IMR-90 (cell line): ENCODE measurements around the gene LRRC4C. TPM values are rescaled to one million over a fixed set of nuclear protein-coding genes. Genes with fewer than 3 reads are reported as not detected.

Experiments used
- ATAC-seq: fragments of 200-7000 bp; cut with Tn5 transposase; 2 replicates; pipeline ENCODE4 v1.9.1; 2020; ENCODE audit warnings: low read depth, mild to moderate bottlenecking, moderate library complexity
- BruUV-seq: library from RNA; stranded (reverse); fragments of 400-500 nt; replicated peaks from 2 replicates; lab custom pipeline; 2021; lab: Mats Ljungman, UMichigan
- CTCF ChIA-PET: fragments of 300-600 bp; formaldehyde crosslinking; extraction: SDS; loops from one replicate; lab custom pipeline; 2021; ENCODE audit warnings: antibody characterized with exemption; lab: Yijun Ruan, JAX
- POLR2A ChIA-PET: fragments of 300-600 bp; sonication (Branson Sonifier 250); formaldehyde crosslinking; loops from one replicate; lab custom pipeline; 2022; ENCODE audit warnings: antibody characterized with exemption; ENCODE audit not compliant: unreplicated experiment; lab: Charles Lee
- DNase-seq: peaks from one replicate; pipeline ENCODE4 v3.0.0; 2013
- H2AFZ ChIP-seq: replicated peaks from 2 replicates; pipeline ENCODE3; 2013; ENCODE audit warnings: low read length, mild to moderate bottlenecking; ENCODE audit not compliant: poor library complexity
- H2AK5ac ChIP-seq: 2 replicates; pipeline ENCODE4 v1.6.1; 2013; ENCODE audit warnings: low read depth, low read length, inconsistent platforms
- H2AK9ac ChIP-seq: replicated peaks from 2 replicates; pipeline ENCODE3; 2013; ENCODE audit warnings: mild to moderate bottlenecking, low read depth, low read length, moderate library complexity; ENCODE audit not compliant: poor library complexity
- H2BK120ac ChIP-seq: 2 replicates; pipeline ENCODE4 v1.6.1; 2013; ENCODE audit warnings: low read depth, low read length, inconsistent platforms
- H2BK15ac ChIP-seq: 3 replicates; pipeline ENCODE4 v1.6.1; 2013; ENCODE audit warnings: low read depth, low read length, inconsistent platforms
- H2BK20ac ChIP-seq: 2 replicates; pipeline ENCODE4 v1.6.1; 2013; ENCODE audit warnings: low read depth, mild to moderate bottlenecking, inconsistent platforms, low read length, moderate library complexity
- H2BK5ac ChIP-seq: 2 replicates; pipeline ENCODE4 v1.6.1; 2013; ENCODE audit warnings: mild to moderate bottlenecking, low read depth, low read length, inconsistent platforms; ENCODE audit not compliant: poor library complexity, severe bottlenecking
- H3K14ac ChIP-seq: replicated peaks from 2 replicates; pipeline ENCODE4 v1.6.1; 2013; ENCODE audit warnings: low read depth, low read length, inconsistent platforms
- H3K18ac ChIP-seq: 2 replicates; pipeline ENCODE4 v1.6.1; 2013; ENCODE audit warnings: low read depth, low read length, control low read depth
- H3K23ac ChIP-seq: 2 replicates; pipeline ENCODE4 v1.6.1; 2013; ENCODE audit warnings: low read depth, low read length, inconsistent platforms
- H3K27ac ChIP-seq: 2 replicates; pipeline ENCODE4 v1.5.1; 2013; ENCODE audit warnings: mild to moderate bottlenecking, control low read depth, low read length; ENCODE audit not compliant: insufficient read depth
- H3K27me3 ChIP-seq: 2 replicates; pipeline ENCODE4 v1.6.1; 2013; ENCODE audit warnings: low read length; ENCODE audit not compliant: control insufficient read depth, insufficient read depth
- H3K36me3 ChIP-seq: 2 replicates; pipeline ENCODE4 v1.6.1; 2013; ENCODE audit warnings: low read length, mixed read lengths; ENCODE audit not compliant: control insufficient read depth, insufficient read depth
- H3K4ac ChIP-seq: 2 replicates; pipeline ENCODE4 v1.6.1; 2013; ENCODE audit warnings: low read depth, low read length, inconsistent platforms
- H3K4me1 ChIP-seq: 2 replicates; pipeline ENCODE4 v1.6.1; 2013; ENCODE audit warnings: low read length, mixed read lengths; ENCODE audit not compliant: control insufficient read depth, insufficient read depth
- H3K4me2 ChIP-seq: 2 replicates; pipeline ENCODE4 v1.6.1; 2013; ENCODE audit warnings: low read depth, mild to moderate bottlenecking, control low read depth, low read length, moderate library complexity
- H3K4me3 ChIP-seq: 2 replicates; pipeline ENCODE4 v1.5.1; 2013; ENCODE audit warnings: low read depth, mild to moderate bottlenecking, control low read depth, low read length, moderate library complexity; ENCODE audit not compliant: insufficient read depth
- H3K56ac ChIP-seq: 2 replicates; pipeline ENCODE4 v1.6.1; 2013; ENCODE audit warnings: low read length, inconsistent platforms; ENCODE audit not compliant: insufficient read depth; ENCODE audit errors: extremely low read depth
- H3K79me1 ChIP-seq, 2 experiments: 2 replicates each; pipeline ENCODE4 v1.6.1; 2013; ENCODE audit warnings: low read length in 2 of 2, inconsistent platforms in 1 of 2, low read depth in 1 of 2
- H3K9ac ChIP-seq: 2 replicates; pipeline ENCODE4 v1.6.1; 2013; ENCODE audit warnings: low read depth, low read length, control low read depth
- H3K9me1 ChIP-seq: 2 replicates; pipeline ENCODE4 v1.6.1; 2013; ENCODE audit warnings: low read length, inconsistent platforms; ENCODE audit not compliant: insufficient read depth
- H3K9me3 ChIP-seq: 2 replicates; pipeline ENCODE4 v1.6.1; 2013; ENCODE audit warnings: low read length; ENCODE audit not compliant: control insufficient read depth, insufficient read depth
- H4K20me1 ChIP-seq: 2 replicates; pipeline ENCODE4 v1.6.1; 2013; ENCODE audit warnings: low read length, inconsistent platforms; ENCODE audit not compliant: insufficient read depth
- H4K5ac ChIP-seq: 2 replicates; pipeline ENCODE4 v1.6.1; 2013; ENCODE audit warnings: mild to moderate bottlenecking, low read depth, low read length, control low read depth
- H4K8ac ChIP-seq, 2 experiments: 2 replicates each; pipeline ENCODE4 v1.6.1; 2013; ENCODE audit warnings: low read depth in 2 of 2, low read length in 2 of 2, control low read depth in 1 of 2, inconsistent platforms in 1 of 2
- H4K91ac ChIP-seq: 2 replicates; pipeline ENCODE4 v1.6.1; 2013; ENCODE audit warnings: low read depth, low read length, inconsistent platforms; ENCODE audit not compliant: insufficient read depth
- BHLHE40 ChIP-seq: fragments of 150-350 bp; IDR thresholded peaks from 2 replicates; pipeline ENCODE4 v1.6.1; 2016; ENCODE audit warnings: mild to moderate bottlenecking, low read depth, low read length
- CEBPB ChIP-seq: IDR thresholded peaks from 2 replicates; pipeline ENCODE4 v1.6.1; 2012; ENCODE audit warnings: low read depth, low read length, improper control_type of control experiment
- CHD1 ChIP-seq: IDR thresholded peaks from 2 replicates; pipeline ENCODE4 v1.6.1; 2012; ENCODE audit warnings: low read depth, low read length, improper control_type of control experiment
- FOS ChIP-seq: fragments of 150-350 bp; IDR thresholded peaks from 2 replicates; pipeline ENCODE4 v1.6.1; 2016; ENCODE audit warnings: low read depth, low read length
- MAFK ChIP-seq: IDR thresholded peaks from 2 replicates; pipeline ENCODE4 v1.6.1; 2012; ENCODE audit warnings: low read depth, low read length, improper control_type of control experiment
- MAZ ChIP-seq: IDR thresholded peaks from 2 replicates; pipeline ENCODE4 v1.6.1; 2012; ENCODE audit warnings: low read depth, mild to moderate bottlenecking, low read length, improper control_type of control experiment, moderate library complexity, borderline replicate concordance
- MXI1 ChIP-seq: IDR thresholded peaks from 2 replicates; pipeline ENCODE4 v1.6.1; 2012; ENCODE audit warnings: low read depth, mild to moderate bottlenecking, low read length, moderate library complexity, borderline replicate concordance
- NFE2L2 ChIP-seq: fragments of 150-350 bp; IDR thresholded peaks from 2 replicates; pipeline ENCODE4 v1.6.1; 2016; ENCODE audit warnings: low read depth, mild to moderate bottlenecking, low read length
- POLR2A ChIP-seq: IDR thresholded peaks from 2 replicates; pipeline ENCODE4 v1.6.1; 2012; ENCODE audit warnings: mild to moderate bottlenecking, low read depth, low read length
- RAD21 ChIP-seq: IDR thresholded peaks from 2 replicates; pipeline ENCODE4 v1.6.1; 2012; ENCODE audit warnings: low read length, improper control_type of control experiment
- RCOR1 ChIP-seq: IDR thresholded peaks from 2 replicates; pipeline ENCODE4 v1.6.1; 2012; ENCODE audit warnings: mild to moderate bottlenecking, low read length, improper control_type of control experiment; ENCODE audit not compliant: insufficient replicate concordance
- RFX5 ChIP-seq: IDR thresholded peaks from 2 replicates; pipeline ENCODE4 v1.8.0; 2012; ENCODE audit warnings: low read depth, mild to moderate bottlenecking, low read length, moderate library complexity
- SMC3 ChIP-seq: fragments of 150-350 bp; IDR thresholded peaks from 2 replicates; pipeline ENCODE4 v1.6.1; 2016; ENCODE audit warnings: low read depth, mild to moderate bottlenecking, antibody characterized with exemption, low read length, moderate library complexity
- WGBS, 2 experiments: methylation state at CpG; one replicate each; pipeline versions ENCODE4 v1.1.5 to v1.1.7; 2013; ENCODE audit warnings: missing lambda C conversion rate in 2 of 2; ENCODE audit not compliant: insufficient read length in 1 of 2; ENCODE audit errors: extremely low coverage in 2 of 2; 5-methylcytosine and 5-hydroxymethylcytosine counted together
- dilution Hi-C: fragments of 300-500 bp; cut with HindIII; formaldehyde crosslinking; loops from one replicate; pipeline ENCODE4 v1.14.3; 2018; ENCODE audit warnings: low sequenced_read_pairs; ENCODE audit not compliant: unreplicated experiment
- in situ Hi-C: fragments of 300-500 bp; cut with MboI; formaldehyde crosslinking; loops from 3 replicates; pipeline ENCODE4 v1.14.3; 2019; ENCODE audit warnings: low sequenced_read_pairs, inconsistent platforms, mixed read lengths
- intact Hi-C: fragments of 100-400 bp; cut with micrococcal nuclease; formaldehyde crosslinking; loops from 2 replicates; pipeline ENCODE4 v1.10.0; 2022
- polyA plus RNA-seq, 3 experiments: library from polyadenylated mRNA; depleted of rRNA; stranded (reverse); fragments of >200 nt; gene quantifications; 2 replicates each; pipeline ENCODE4 v1.2.3, GENCODE V29; 2012; ENCODE audit warnings: low replicate concordance in 1 of 3
- total RNA-seq: library from RNA; depleted of rRNA; stranded (reverse); fragments of >200 nt; gene quantifications from 2 replicates; pipeline ENCODE4 v1.2.3, GENCODE V29; 2012
- TF ChIP-seq, protein P1 (sequence below): conservative IDR thresholded peaks from 2 replicates; pipeline ENCODE4 v1.5.1; 2012; ENCODE audit warnings: mild to moderate bottlenecking, low read depth, low read length, improper control_type of control experiment
- TF ChIP-seq, protein P2 (sequence below): fragments of 150-350 bp; IDR thresholded peaks from 2 replicates; pipeline ENCODE4 v1.6.1; 2016; ENCODE audit warnings: low read depth, mild to moderate bottlenecking, low read length, moderate library complexity, borderline replicate concordance
- TF ChIP-seq, protein P3 (sequence below): fragments of 150-350 bp; IDR thresholded peaks from 2 replicates; pipeline ENCODE4 v1.6.1; 2017; ENCODE audit warnings: mild to moderate bottlenecking, antibody characterized with exemption, low read length, low read depth

Gene LRRC4C
- total and polyA plus RNA-seq, 2 of the 4 experiments (the other 2 are of a cell fraction), result under 0.01 to 0.03 TPM

DNA sequence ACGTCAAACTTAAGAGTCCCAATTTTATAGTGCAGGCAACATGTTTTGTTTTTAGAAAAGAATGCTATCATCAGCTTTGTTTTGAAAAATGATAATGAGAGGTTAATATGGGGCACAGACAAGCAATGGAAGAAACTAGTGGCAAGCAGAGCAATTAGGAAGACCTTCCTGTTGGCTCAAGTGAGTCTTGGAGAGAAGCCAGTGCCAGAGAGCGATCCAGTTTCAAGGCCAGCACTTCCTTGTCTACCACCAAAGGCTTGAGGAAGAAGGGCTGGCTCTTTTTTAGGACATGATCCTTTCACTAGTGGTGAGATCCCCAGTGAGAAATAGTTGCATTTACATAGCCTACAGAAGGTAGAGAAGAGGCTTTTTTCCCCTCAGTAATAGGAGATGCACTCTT lies 1340.7 kb downstream of the LRRC4C start:
- Histone ChIP-seq H2AK5ac (no peak overlapping the region), H3K14ac (no peak overlapping the region), H3K9me1 (no peaks in the 10 kb centered on the region), H3K18ac (no peak overlapping the region), H2BK5ac (no peak overlapping the region), H2AK9ac (no peak overlapping the region), H3K4me3 (no peak overlapping the region), H3K27me3 (no peaks in the 10 kb centered on the region), H3K9ac (no peak overlapping the region), H4K8ac (no peak overlapping the region), H3K9me3 (peaks cover 8% of the 10 kb centered on the region), H4K5ac (no peak overlapping the region), H4K20me1 (no peaks in the 10 kb centered on the region), H2BK20ac (no peak overlapping the region), H3K27ac (no peak overlapping the region), H3K4me2 (no peak overlapping the region), H3K56ac (no peak overlapping the region), H3K4ac (no peak overlapping the region), H2BK120ac (no peak overlapping the region), H3K23ac (no peak overlapping the region), H2AFZ (no peak overlapping the region), H3K4me1 (no peaks in the 10 kb centered on the region), H3K79me1 (no peaks in the 10 kb centered on the region), H2BK15ac (no peak overlapping the region), H3K36me3 (no peaks in the 10 kb centered on the region), H4K91ac (no peak overlapping the region)
- WGBS, 2 experiments, result no CpG with 5 or more reads among the region's 2 CpGs
- DNase-seq, result no peak
- intact Hi-C loops, result no loop called here
- TF ChIP-seq RCOR1, result no peak
- TF ChIP-seq BHLHE40, result no peak
- no peak for TF ChIP-seq CEBPB
- TF ChIP-seq RAD21, result no peak
- no peak for TF ChIP-seq FOS
- TF ChIP-seq RFX5, result no peak
- no peak for TF ChIP-seq POLR2A
- no peak for TF ChIP-seq MAZ
- TF ChIP-seq NFE2L2, result no peak
- no peak for TF ChIP-seq SMC3
- no peak for TF ChIP-seq MAFK
- TF ChIP-seq MXI1, result no peak
- no peak for TF ChIP-seq CHD1
- TF ChIP-seq, protein P1, sequence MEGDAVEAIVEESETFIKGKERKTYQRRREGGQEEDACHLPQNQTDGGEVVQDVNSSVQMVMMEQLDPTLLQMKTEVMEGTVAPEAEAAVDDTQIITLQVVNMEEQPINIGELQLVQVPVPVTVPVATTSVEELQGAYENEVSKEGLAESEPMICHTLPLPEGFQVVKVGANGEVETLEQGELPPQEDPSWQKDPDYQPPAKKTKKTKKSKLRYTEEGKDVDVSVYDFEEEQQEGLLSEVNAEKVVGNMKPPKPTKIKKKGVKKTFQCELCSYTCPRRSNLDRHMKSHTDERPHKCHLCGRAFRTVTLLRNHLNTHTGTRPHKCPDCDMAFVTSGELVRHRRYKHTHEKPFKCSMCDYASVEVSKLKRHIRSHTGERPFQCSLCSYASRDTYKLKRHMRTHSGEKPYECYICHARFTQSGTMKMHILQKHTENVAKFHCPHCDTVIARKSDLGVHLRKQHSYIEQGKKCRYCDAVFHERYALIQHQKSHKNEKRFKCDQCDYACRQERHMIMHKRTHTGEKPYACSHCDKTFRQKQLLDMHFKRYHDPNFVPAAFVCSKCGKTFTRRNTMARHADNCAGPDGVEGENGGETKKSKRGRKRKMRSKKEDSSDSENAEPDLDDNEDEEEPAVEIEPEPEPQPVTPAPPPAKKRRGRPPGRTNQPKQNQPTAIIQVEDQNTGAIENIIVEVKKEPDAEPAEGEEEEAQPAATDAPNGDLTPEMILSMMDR, result no peak
- TF ChIP-seq, protein P2, sequence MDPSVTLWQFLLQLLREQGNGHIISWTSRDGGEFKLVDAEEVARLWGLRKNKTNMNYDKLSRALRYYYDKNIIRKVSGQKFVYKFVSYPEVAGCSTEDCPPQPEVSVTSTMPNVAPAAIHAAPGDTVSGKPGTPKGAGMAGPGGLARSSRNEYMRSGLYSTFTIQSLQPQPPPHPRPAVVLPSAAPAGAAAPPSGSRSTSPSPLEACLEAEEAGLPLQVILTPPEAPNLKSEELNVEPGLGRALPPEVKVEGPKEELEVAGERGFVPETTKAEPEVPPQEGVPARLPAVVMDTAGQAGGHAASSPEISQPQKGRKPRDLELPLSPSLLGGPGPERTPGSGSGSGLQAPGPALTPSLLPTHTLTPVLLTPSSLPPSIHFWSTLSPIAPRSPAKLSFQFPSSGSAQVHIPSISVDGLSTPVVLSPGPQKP, result no peak
- TF ChIP-seq, protein P3, sequence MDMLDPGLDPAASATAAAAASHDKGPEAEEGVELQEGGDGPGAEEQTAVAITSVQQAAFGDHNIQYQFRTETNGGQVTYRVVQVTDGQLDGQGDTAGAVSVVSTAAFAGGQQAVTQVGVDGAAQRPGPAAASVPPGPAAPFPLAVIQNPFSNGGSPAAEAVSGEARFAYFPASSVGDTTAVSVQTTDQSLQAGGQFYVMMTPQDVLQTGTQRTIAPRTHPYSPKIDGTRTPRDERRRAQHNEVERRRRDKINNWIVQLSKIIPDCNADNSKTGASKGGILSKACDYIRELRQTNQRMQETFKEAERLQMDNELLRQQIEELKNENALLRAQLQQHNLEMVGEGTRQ, result no peak
- ChIA-PET CTCF (no interaction called here), POLR2A (no interaction called here)
- BruUV-seq, result no TSS peak
- in situ Hi-C loops, result no loop called here
- dilution Hi-C loops, result no loop called here
- no peak for ATAC-seq
